Breast epithelium (tissue), 4 donors: Measurements from ENCODE around the gene SPATA45. TPM values are rescaled to one million over a fixed set of nuclear protein-coding genes. Genes with fewer than 3 reads are reported as not detected.
"Not testable (repeated sequence)": the region's sequence is repeated elsewhere in the genome, so short reads cannot be mapped to it uniquely, and the experiment has no call there.

ENCODE experiments used
- DNase-seq, 2 donors: peaks; one replicate each; pipeline ENCODE4 v3.0.0-alpha.2; 2019; ENCODE audit warnings: low spot score in 2 of 2
- H3K27ac ChIP-seq, 2 donors: fragments of 200-600 bp; sonication (generic) in 1 of 2; one replicate each; pipeline ENCODE4 v1.5.1; 2016 to 2019; ENCODE audit warnings: mild to moderate bottlenecking in 1 of 2
- H3K27me3 ChIP-seq, 2 donors: fragments of 200-600 bp; sonication (generic) in 1 of 2; one replicate each; pipeline versions ENCODE4 v1.5.1 to v1.6.0; 2017 to 2019; ENCODE audit warnings: control low read depth in 1 of 2, mild to moderate bottlenecking in 1 of 2
- H3K36me3 ChIP-seq: fragments of 200-600 bp; one replicate; pipeline ENCODE4 v1.5.1; 2019
- H3K4me1 ChIP-seq, 2 donors: fragments of 200-600 bp; sonication (generic); one replicate each; pipeline ENCODE4 v1.5.1; 2016 to 2019; ENCODE audit warnings: control low read depth in 1 of 2
- H3K4me3 ChIP-seq, 3 donors: fragments of 200-600 bp; sonication (generic); 1 replicate in 2 of 3; 2 replicates in 1 of 3; pipeline ENCODE4 v1.5.1; 2016 to 2019; ENCODE audit warnings: mild to moderate bottlenecking in 3 of 3, moderate library complexity in 2 of 3
- H3K9me3 ChIP-seq, 2 donors: fragments of 200-600 bp; sonication (generic) in 1 of 2; one replicate each; pipeline ENCODE4 v1.5.1; 2016 to 2019; ENCODE audit warnings: control low read depth in 1 of 2
- POLR2A ChIP-seq: fragments of 450-650 bp; IDR thresholded peaks from one replicate; pipeline ENCODE4 v1.6.1; 2016; ENCODE audit warnings: antibody characterized with exemption, mild to moderate bottlenecking, moderate library complexity
- POLR2AphosphoS5 ChIP-seq, 3 donors: sonication (generic); formaldehyde crosslinking; IDR thresholded peaks; one replicate each; pipeline ENCODE4 v1.6.1; 2017; ENCODE audit warnings: antibody characterized with exemption in 3 of 3
- intact Hi-C: fragments of 100-400 bp; cut with DNase I; formaldehyde crosslinking; loops from one replicate; pipeline ENCODE4 v1.15.1; 2023; ENCODE audit warnings: low total_unique reads
- total RNA-seq, 3 donors: library from RNA; depleted of rRNA; stranded (reverse); fragments of >200 nt; gene quantifications; one replicate each; pipeline ENCODE4 v1.1.0, GENCODE V29; 2016
- TF ChIP-seq, protein P1 (sequence below), 3 donors: fragments of 450-650 bp; IDR thresholded peaks; one replicate each; pipeline ENCODE4 v1.5.1; 2016 to 2017; ENCODE audit warnings: antibody characterized with exemption in 3 of 3, mild to moderate bottlenecking in 3 of 3, moderate library complexity in 3 of 3

The SPATA45 gene
- total RNA-seq, 3 donors from 2014 or later: not detected

DNA sequence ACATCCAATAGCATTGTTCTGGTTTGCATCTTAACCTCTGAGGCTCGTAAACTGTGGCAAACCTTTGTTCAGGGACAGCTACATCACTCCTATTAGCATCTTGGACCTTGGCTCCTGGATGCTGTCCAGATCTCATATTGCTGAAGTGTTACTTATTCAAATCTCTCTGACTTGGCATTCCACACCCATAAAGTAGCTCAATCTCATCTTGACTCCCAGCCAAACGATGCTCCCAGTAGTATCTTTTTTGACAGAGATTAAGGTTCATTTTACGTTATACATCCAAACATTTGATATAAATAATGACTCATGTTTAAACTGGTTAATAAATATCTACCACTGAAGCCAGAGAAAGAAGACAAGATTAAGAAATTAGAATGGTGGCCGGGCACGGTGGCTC, 6.2 kb upstream of the SPATA45 start:
- H3K27ac ChIP-seq: no peak overlapping the region
- TF ChIP-seq POLR2AphosphoS5 (IDR thresholded peaks at IDR 0.05) (no peak), POLR2A (no peak)
- TF ChIP-seq, protein P1, sequence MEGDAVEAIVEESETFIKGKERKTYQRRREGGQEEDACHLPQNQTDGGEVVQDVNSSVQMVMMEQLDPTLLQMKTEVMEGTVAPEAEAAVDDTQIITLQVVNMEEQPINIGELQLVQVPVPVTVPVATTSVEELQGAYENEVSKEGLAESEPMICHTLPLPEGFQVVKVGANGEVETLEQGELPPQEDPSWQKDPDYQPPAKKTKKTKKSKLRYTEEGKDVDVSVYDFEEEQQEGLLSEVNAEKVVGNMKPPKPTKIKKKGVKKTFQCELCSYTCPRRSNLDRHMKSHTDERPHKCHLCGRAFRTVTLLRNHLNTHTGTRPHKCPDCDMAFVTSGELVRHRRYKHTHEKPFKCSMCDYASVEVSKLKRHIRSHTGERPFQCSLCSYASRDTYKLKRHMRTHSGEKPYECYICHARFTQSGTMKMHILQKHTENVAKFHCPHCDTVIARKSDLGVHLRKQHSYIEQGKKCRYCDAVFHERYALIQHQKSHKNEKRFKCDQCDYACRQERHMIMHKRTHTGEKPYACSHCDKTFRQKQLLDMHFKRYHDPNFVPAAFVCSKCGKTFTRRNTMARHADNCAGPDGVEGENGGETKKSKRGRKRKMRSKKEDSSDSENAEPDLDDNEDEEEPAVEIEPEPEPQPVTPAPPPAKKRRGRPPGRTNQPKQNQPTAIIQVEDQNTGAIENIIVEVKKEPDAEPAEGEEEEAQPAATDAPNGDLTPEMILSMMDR (IDR thresholded peaks at IDR 0.05): no peak
- intact Hi-C loops: loop anchor here (2.0 kb wide), 1 partner anchor 31 kb away; no protein-coding TSS in a partner anchor

DNA sequence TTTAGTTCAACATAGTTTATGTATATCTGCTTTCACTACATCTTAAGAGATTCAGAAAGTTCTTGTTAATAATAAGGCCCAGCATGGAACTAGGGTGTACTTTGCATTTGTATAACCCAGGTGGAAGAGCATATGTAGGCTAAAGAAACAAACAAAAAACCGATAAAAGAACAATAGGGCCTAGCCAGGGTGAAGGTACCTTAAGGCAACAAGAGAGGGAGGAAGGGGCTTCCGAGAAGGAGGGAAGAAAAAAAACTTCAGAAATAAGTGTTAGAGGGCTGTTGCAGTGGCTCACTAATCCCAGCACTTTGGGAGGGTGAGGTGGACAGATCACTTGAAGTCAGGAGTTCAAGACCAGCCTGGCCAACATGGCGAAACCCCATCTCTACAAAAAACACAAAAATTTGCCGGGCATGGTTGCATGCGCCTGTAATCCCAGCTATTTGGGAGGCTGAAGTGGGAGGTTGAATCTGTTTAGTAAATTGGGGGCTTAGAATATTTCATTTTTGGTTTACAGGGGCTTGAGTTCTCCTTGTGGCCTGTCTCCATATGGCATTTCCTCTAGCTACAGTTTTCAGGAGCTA, 4.7 kb upstream of the SPATA45 start:
- no peak for DNase-seq
- H3K4me3 ChIP-seq: no peak overlapping the region
- H3K36me3 ChIP-seq: no peaks in the 10 kb centered on the region
- H3K4me1 ChIP-seq: no peaks in the 10 kb centered on the region
- intact Hi-C loops: loop anchor here (2.0 kb wide), 1 partner anchor 29 kb away; no protein-coding TSS in a partner anchor
- H3K27ac ChIP-seq: no peak overlapping the region
- H3K27me3 ChIP-seq: no peaks in the 10 kb centered on the region
- TF ChIP-seq, protein P1 (IDR thresholded peaks at IDR 0.05): no peak
- TF ChIP-seq POLR2A (no peak), POLR2AphosphoS5 (IDR thresholded peaks at IDR 0.05) (no peak)
- no peaks in the 10 kb centered on the region for H3K9me3 ChIP-seq

More for the DNA sequence above, 6.2 kb upstream of the SPATA45 start:
- no peak overlapping the region for H3K4me3 ChIP-seq
- H3K36me3 ChIP-seq: no peaks in the 10 kb centered on the region
- no peaks in the 10 kb centered on the region for H3K9me3 ChIP-seq
- no peaks in the 10 kb centered on the region for H3K4me1 ChIP-seq
- no peak for DNase-seq
- no peaks in the 10 kb centered on the region for H3K27me3 ChIP-seq

DNA sequence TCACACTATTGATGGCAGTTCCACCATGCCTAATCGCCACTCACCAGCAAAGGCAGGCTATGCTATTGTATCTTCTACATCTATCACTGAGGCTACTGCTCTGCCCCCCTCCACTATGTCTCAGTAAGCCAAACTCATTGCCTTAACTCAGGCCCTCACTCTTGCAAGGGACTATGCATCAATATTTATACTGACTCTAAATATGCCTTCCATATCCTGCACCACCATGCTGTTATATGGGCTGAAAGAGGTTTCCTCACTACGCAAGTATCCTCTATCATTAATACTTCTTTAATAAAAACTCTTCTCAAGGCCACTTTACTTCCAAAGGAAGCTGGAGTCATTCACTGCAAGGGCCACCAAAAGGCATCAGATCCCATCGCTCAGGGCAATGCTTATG, 2.9 kb downstream of the SPATA45 start:
- H3K36me3 ChIP-seq, H3K4me3 ChIP-seq, H3K27ac ChIP-seq, H3K27me3 ChIP-seq, DNase-seq, H3K9me3 ChIP-seq, H3K4me1 ChIP-seq: not testable (repeated sequence)
- intact Hi-C loops: loop anchor here (5.0 kb wide), 1 partner anchor 548 kb away; no protein-coding TSS in a partner anchor

DNA sequence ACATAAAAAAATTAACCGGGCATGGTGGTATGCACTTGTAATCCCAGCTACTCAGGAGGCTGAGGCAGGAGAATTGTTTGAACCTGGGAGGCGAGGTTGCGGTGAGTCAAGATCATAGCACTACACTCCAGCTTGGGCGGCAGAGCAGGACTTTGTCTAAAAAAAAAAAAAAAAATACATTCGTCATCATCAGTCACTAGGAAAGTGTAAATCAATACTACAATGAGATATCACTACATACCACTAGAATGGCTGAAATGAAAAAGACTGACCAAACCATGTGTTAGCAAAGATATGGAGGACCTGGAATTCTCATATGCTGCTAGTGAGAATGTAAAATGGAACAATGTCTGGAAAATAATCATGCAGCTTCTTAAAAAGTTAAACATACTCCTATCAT, 9.3 kb downstream of the SPATA45 start:
- DNase-seq: no peak
- Histone ChIP-seq H3K27ac (no peak overlapping the region), H3K27me3 (no peaks in the 10 kb centered on the region), H3K4me1 (no peaks in the 10 kb centered on the region), H3K9me3 (no peaks in the 10 kb centered on the region), H3K36me3 (no peaks in the 10 kb centered on the region), H3K4me3 (no peak overlapping the region)
- intact Hi-C loops: no loop called here
- TF ChIP-seq POLR2A (no peak), POLR2AphosphoS5 (IDR thresholded peaks at IDR 0.05) (no peak)
- TF ChIP-seq, protein P1 (IDR thresholded peaks at IDR 0.05): no peak

DNA sequence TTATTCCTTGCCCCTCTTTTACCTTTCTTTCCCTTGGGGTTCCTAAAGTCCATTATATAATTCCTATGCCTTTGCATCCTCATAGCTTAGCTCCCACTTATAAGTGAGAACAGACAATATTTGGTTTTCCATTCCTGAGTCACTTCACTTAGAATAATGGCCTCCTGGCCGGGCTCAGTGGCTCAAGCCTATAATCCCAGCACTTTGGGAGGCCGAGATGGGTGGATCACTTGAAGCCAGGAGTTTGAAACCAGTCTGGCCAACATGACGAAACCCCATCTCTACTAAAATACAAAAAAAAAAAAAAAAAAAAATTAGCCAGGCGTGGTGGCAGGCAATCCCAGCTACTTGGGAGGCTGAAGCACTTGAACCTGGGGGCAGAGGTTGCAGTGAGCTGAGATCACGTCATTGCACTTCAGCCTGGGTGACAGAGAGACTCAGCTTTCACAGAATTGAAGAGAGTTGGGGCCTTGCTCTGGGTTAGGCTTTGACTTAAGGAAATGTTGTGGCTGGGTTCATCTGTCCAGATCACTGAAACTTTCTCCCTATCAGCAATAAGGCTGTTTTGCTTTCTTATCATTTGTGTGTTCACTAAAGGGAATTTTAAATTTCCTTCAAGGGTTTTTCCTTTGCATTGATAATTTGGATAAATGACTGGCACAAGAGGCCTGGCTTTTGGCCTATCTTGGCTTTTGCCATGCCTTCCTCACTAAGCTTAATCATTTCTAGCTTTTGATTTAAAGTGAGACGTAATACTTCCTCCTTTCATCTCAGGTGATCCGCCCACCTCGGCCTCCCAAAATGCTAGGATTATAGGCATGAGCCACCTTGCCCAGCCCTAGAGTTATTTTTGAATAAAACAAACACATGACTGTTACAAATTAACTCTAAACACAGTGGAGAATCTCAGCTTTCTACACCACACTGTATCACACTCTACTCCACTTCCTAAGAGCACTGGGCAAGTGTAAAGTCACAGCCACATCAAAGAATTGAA, 13.9 kb downstream of the SPATA45 start:
- H3K27ac ChIP-seq, H3K4me1 ChIP-seq, H3K4me3 ChIP-seq, H3K27me3 ChIP-seq, DNase-seq, H3K9me3 ChIP-seq, H3K36me3 ChIP-seq, intact Hi-C loops: not testable (repeated sequence)

DNA sequence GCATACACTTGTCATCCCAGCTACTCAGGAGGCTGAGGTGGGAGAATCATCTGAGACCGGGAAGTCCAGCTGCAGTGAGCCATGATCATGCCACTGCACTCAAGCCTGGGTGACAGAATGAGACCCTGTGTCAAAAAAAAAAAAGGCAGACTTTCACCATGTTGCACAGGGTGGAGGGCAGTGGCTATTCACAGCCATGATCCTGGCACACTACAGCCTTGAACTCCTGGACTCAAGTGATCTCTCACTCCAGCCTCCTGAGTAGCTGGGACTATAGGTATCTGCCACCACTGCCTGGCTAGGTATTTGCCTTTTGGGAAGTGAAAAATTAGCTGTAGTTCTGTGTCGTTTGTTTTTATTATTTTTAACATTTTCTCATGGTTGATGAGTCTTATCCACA, 19.1 kb downstream of the SPATA45 start:
- intact Hi-C loops: no loop called here
- H3K4me3 ChIP-seq: no peak overlapping the region
- H3K36me3 ChIP-seq: no peaks in the 10 kb centered on the region
- TF ChIP-seq, protein P1 (IDR thresholded peaks at IDR 0.05): no peak
- TF ChIP-seq POLR2A (no peak), POLR2AphosphoS5 (IDR thresholded peaks at IDR 0.05) (no peak)
- no peak overlapping the region for H3K27ac ChIP-seq
- no peak for DNase-seq
- H3K9me3 ChIP-seq: peaks cover 0 to 14% of the 10 kb centered on the region in 2 donors
- H3K27me3 ChIP-seq: no peaks in the 10 kb centered on the region
- no peaks in the 10 kb centered on the region for H3K4me1 ChIP-seq
